Measurements from ENCODE around the gene SPRY1. TPM values are rescaled to one million over a fixed set of nuclear protein-coding genes. Genes with fewer than 3 reads are reported as not detected.

SPRY1 gene, protein sequence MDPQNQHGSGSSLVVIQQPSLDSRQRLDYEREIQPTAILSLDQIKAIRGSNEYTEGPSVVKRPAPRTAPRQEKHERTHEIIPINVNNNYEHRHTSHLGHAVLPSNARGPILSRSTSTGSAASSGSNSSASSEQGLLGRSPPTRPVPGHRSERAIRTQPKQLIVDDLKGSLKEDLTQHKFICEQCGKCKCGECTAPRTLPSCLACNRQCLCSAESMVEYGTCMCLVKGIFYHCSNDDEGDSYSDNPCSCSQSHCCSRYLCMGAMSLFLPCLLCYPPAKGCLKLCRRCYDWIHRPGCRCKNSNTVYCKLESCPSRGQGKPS
- total RNA-seq: 134 TPM
- long read RNA-seq, transcript SPRY1-204 (2 exons, 1,012 nt): major isoform, 43 of 133 reads
- long read RNA-seq, partial matches to known transcripts: 0 of 133 reads
- long read RNA-seq, other reads (novel, unspliced or antisense): 83 of 133 reads

DNA sequence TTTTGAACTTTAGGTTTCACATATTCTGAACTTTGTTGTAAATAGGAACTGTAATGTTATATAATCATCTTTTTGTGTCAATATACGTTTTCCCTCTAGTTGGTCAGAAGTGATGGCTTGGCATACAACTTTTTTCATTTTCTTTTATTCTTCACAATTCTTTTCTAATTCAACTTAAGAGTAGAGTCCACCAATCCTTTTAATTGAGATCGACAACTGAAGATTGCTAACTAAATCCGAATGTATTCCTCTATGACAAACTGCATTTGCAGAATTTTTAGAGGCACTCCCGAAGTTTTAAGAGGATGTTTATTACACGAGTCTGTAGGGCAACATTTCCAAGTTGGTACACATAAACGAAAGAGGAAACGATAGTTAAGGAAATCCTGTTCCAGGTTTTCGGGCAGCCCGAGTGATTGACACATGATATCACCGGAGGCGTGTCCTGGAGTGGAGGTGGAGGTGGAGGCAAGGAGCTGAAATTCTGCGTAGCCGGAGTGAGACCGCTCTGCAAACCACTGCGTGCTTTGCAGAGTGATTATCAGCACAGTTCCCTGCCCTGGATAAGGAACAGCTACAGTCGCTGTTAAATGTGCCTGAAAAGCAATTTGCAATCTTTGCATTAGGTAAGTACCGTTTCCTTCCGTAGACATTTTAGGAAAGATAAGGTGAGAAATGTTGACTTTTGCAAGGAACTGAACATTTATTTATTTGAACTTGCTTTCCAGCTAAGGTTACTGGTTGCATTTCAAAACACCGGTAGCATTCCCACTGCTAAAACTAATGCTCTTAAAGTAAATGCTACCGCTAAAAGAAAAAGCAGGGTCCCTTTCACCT is at the start of gene SPRY1:
TSS of gene SPRY1 (plus strand) at position 489 of the 837 bp plus-strand sequence. CDS start 4,797 bp downstream, outside the sequence.
- peak within 1 kb of the TSS; percentile 73 for H3K4me3 ChIP-seq
- no peaks in the 10 kb centered on the region for H3K4me1 ChIP-seq
- H3K9me3 ChIP-seq: no peaks in the 10 kb centered on the region
- TF ChIP-seq, protein P1, sequence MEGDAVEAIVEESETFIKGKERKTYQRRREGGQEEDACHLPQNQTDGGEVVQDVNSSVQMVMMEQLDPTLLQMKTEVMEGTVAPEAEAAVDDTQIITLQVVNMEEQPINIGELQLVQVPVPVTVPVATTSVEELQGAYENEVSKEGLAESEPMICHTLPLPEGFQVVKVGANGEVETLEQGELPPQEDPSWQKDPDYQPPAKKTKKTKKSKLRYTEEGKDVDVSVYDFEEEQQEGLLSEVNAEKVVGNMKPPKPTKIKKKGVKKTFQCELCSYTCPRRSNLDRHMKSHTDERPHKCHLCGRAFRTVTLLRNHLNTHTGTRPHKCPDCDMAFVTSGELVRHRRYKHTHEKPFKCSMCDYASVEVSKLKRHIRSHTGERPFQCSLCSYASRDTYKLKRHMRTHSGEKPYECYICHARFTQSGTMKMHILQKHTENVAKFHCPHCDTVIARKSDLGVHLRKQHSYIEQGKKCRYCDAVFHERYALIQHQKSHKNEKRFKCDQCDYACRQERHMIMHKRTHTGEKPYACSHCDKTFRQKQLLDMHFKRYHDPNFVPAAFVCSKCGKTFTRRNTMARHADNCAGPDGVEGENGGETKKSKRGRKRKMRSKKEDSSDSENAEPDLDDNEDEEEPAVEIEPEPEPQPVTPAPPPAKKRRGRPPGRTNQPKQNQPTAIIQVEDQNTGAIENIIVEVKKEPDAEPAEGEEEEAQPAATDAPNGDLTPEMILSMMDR (IDR thresholded peaks at IDR 0.05): no peak
- no peaks in the 10 kb centered on the region for H3K27me3 ChIP-seq
- peak within 1 kb of the TSS; percentile 94 for H3K27ac ChIP-seq
- ATAC-seq (peak; percentile 83), DNase-seq (peak; percentile 90)
- intact Hi-C loops (cut with DNase I): loop anchor here (10.0 kb wide), 1 partner anchor 718 kb away; no protein-coding TSS in a partner anchor
- H3K36me3 ChIP-seq: peaks cover under 1% of the 10 kb centered on the region

DNA sequence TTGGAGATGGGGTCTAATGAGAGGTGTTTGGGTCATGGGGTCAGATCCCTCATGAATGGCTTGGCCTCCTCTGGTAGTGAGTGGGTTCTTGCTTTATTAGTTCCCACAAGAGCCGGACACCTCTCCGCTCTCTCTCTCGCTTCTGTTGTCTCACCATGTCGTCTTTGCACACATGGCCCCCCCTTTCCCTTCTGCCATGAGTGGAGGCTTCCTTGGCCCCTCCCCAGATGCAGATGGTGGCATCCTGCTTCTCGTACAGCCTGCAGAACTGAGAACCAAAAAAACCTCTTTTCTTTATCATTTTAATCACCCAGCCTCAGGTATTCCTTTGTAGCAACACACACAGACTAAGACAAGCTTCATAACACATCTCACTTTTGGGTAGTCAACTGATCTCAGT is 49.6 kb upstream of the SPRY1 start:
- H3K4me3 ChIP-seq: no peak overlapping the region
- TF ChIP-seq, protein P1 (IDR thresholded peaks at IDR 0.05): no peak
- intact Hi-C loops (cut with DNase I): no loop called here

DNA sequence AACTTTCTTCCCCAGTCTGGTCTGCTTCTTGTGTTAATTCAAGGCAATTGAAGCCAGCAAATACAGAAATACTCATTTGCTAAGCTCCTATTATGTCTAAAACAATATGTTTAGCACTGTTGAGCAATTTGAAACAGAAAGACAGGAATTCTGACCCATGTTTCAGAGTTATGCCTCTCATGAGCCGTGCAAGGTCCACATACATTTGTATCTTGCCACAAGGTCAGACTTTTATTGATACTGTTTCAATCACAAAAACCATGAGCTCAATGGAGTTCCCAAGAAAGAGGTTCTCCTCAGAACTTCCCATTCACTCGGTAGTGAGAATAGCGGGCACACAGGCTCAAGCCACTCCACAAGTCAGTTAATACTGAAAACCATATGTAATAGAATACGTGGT is 47.6 kb upstream of the SPRY1 start:
- no peaks in the 10 kb centered on the region for H3K36me3 ChIP-seq
- intact Hi-C loops (cut with DNase I): no loop called here
- no peaks in the 10 kb centered on the region for H3K27me3 ChIP-seq
- no peak overlapping the region for H3K4me3 ChIP-seq
- H3K27ac ChIP-seq: no peak overlapping the region
- TF ChIP-seq, protein P1 (IDR thresholded peaks at IDR 0.05): no peak
- H3K9me3 ChIP-seq: no peaks in the 10 kb centered on the region
- no peak for DNase-seq
- ATAC-seq: no peak
- no peaks in the 10 kb centered on the region for H3K4me1 ChIP-seq

More for the DNA sequence above, 49.6 kb upstream of the SPRY1 start:
- Histone ChIP-seq H3K27ac (no peak overlapping the region), H3K4me1 (no peaks in the 10 kb centered on the region), H3K27me3 (no peaks in the 10 kb centered on the region), H3K36me3 (no peaks in the 10 kb centered on the region), H3K9me3 (no peaks in the 10 kb centered on the region)
- no peak for DNase-seq
- no peak for ATAC-seq

DNA sequence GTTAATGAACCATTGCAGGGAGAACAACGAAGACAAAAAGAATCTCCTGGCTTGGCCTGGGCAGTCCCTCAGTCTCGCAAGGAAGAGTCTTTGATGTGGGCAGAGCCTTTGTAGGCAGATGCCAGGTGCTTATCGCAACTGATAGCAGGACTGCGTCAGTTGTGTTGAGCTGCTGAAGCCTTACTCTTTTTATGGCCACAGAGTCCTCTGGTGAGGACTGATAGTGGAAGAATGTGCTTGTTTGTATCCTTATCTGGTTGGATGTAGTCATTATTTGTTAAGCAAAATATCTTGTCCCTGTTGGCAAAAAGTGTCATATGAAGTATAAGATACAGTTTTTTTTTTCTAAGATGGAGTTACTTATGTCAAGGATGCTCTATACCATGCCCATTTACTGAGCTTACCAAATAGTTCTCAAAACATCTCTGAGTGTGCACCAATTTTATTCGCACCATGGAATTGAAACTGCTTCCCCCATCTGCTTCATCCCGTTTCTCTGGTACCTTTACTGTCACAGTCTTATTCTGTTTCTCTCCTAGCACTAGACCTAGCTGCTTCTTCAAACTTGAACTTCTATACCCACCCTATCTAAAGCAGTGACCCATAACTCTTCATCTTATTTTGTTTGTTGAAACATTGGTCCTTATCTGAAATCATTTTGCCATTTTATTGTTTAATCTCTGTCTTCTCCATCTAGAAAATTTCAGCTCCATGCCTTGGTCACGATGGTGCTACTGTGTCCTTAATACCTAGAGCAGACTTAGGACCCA is 47.0 kb upstream of the SPRY1 start:
- Histone ChIP-seq H3K27me3 (no peaks in the 10 kb centered on the region), H3K9me3 (no peaks in the 10 kb centered on the region), H3K27ac (no peak overlapping the region), H3K36me3 (no peaks in the 10 kb centered on the region), H3K4me3 (no peak overlapping the region), H3K4me1 (no peaks in the 10 kb centered on the region)
- TF ChIP-seq, protein P1 (IDR thresholded peaks at IDR 0.05): no peak
- ATAC-seq: no peak
- DNase-seq: no peak
- intact Hi-C loops (cut with DNase I): no loop called here

DNA sequence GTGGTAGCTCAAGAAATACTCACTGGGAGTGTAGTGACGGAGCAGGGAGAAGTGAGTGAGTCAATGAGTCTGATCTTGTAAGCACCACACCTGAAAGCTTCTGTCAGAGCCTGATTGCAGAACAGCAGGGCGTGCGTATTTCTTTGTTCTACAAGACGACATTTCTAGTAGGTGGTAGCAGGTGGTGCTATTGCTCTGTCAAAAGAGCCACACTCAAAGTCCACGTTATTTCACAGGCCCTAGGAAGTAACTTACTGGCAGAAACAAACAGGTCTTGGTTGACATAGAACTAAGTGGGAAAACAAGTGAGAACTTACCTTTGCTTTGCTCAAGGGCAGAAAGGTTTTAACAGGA is 46.4 kb upstream of the SPRY1 start:
- ATAC-seq (peak; percentile 46), DNase-seq (no peak)
- no peaks in the 10 kb centered on the region for H3K36me3 ChIP-seq
- intact Hi-C loops (cut with DNase I): no loop called here
- no peak overlapping the region for H3K27ac ChIP-seq
- no peak overlapping the region for H3K4me3 ChIP-seq
- no peaks in the 10 kb centered on the region for H3K4me1 ChIP-seq
- H3K27me3 ChIP-seq: no peaks in the 10 kb centered on the region
- TF ChIP-seq, protein P1 (IDR thresholded peaks at IDR 0.05): no peak
- H3K9me3 ChIP-seq: no peaks in the 10 kb centered on the region
